Daoy (cell line): ENCODE data around the gene SRD5A2. TPM values are rescaled to one million over a fixed set of nuclear protein-coding genes. Genes with fewer than 3 reads are reported as not detected.
A peak's percentile ranks its signal among the peaks of the same experiment; 100 is the strongest.
"Not testable (repeated sequence)": the region's sequence is repeated elsewhere in the genome, so short reads cannot be mapped to it uniquely, and the experiment has no call there.

Experiments used
- DNase-seq: peaks from one replicate; pipeline ENCODE4 v3.0.0-alpha.2; 2015; ENCODE audit warnings: low read depth
- total RNA-seq: library from RNA; depleted of rRNA; stranded (reverse); fragments of >200 nt; shearing (Covaris generic); gene quantifications from 2 replicates; pipeline ENCODE4 v1.2.3, GENCODE V29; 2014

SRD5A2 gene
- total RNA-seq, 1 experiment from 2014 or later = not detected

DNA sequence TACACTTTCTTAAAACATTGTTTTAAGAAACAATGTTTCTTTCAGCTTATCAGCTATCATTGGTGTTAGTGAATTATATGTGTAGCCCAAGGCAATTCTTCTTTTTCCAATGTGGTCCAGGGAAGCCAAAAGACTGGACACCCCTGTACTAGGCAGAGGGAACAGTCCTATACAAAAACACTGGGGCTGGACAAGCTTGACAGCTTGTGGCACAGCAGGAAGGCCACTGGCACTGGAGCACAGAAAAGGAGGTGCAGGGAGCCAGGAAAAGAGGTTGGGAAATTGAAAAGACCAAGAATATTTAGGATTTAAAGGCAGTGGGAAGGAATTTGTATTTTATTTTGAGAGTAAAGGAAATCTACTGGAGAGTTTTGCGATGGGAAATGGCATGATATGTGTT is 47.7 kb downstream of the SRD5A2 start:
- no peak for DNase-seq

DNA sequence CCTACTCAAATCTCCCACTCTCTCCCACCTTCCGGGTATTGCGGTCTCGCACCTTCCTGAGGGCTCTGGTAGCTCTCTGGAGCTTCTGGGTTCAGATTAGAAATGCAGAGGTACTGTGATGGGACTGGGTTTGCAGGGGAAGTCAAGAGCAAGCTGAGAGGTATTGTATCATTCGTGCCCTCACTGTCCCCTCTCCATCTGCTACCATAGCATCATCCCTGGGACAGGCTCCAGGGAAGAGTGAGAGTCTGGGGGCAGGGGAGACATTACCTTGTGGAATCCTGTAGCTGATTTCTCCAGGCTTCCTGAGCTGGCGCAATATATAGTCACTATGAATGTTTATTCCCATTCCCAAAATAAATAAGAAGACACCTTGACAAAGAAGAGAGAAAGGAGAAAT is 49.6 kb downstream of the SRD5A2 start:
- no peak for DNase-seq

DNA sequence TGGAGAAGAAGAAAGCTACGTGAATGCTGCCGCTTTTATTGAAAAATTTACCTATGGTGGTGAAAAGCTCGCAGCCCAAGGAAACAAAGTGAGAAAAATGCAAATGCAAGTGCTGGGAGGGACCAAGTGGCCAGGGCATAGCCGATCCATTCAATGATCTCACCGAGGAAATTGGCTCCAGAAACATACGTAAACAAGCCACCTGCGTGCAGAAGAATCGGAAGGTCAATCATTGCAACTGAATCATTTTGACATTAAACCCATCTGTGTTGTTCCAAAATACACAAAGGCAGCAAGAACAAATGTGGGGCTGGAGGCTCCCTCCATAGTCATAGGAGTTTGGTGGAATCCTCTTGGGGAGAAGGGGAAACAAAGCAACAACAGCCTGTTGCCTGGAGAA is 51.5 kb downstream of the SRD5A2 start:
- DNase-seq = no peak

DNA sequence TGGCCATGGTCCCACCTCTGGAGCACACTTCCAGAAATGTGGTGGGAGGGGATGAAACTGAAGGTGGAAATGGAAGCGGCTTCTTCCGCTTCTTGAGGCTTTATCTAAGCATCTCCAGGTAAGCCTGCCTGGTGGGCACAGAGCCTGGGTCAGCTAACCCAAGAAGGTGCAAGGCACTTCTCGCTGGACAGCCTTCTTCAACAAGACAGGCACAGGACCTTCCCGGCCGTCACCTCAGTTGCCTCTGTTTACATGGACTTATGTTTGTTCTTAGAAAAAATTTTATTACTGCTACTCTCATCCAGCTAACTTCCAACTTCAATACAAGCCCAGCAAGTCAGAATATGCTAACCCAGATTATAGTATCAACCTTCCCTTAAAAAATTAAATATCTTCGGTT is 51.9 kb downstream of the SRD5A2 start:
- no peak for DNase-seq

DNA sequence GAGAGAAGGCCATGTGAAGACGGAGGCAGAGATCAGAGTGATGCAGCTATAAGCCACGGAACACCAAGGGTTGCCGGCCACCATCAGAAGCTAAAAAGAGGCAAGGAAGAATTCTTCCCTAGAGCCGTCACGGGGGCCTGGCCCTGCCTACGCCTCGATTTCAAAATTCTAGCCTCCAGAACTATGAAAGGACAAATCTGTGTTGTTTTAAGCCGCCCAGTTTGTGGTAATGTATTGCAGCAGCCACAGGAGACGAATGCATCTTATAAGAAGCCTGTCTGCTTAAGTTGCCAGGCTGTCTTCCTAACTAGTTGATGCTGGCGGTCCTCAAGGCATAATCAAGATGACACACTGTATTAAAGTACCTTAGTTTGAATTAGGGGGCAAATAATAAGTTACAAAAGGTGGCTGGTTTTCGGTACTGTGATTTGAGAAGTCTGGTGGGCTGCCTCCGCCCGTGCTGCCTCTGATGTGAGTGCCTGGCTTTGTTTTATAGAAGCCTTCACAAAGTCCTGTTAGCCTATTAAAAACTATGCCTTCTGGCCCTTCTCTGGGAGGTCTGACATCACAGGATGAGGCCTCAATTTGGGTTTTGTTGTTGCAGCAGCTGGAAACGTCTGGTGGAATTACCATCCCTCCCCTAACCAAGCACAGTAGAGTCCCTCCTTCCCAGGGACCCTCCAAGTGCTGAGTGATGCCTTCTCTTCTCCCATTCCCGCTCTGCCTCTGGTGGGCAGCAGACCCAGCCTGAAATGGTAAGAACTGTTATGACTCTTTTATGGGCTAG is 53.6 kb downstream of the SRD5A2 start:
- no peak for DNase-seq

DNA sequence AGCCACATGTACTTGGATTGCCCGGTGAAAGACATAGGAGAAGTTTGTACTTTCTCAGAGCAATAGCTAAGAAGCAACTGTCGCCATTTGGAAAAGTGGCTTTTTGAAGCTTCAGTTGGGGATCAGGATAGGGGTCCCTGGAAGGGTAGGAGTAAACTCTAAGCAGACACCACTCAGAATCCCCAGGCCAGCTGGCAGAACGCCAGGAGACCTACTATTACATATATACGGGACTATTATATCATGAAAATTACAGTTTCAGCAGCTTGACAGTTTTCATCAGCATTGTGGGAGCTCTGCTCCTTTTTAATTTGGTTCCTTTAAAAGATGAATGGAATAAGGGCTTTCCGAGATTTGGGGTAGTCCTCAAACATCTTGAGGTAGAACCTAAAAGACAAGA is 54.9 kb downstream of the SRD5A2 start:
- DNase-seq = no peak

DNA sequence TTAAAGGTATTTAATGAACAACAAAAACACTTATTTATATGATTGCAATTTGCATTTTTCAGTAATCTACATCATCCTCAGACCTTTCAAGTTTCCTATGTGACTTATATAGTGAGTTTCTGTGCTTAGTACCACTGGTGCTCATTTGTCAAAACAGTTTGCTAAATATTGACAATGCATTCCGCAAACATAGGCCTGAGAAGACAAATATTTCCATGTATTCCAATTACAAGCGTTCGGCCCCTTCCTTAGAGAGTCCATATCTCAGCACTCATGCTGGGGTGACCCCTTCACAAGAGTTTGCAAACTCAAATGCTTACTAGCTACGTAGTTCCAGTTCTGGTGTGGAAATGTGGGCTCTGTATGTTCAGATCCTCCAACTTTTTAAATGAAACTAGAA is 56.1 kb downstream of the SRD5A2 start:
- no peak for DNase-seq

DNA sequence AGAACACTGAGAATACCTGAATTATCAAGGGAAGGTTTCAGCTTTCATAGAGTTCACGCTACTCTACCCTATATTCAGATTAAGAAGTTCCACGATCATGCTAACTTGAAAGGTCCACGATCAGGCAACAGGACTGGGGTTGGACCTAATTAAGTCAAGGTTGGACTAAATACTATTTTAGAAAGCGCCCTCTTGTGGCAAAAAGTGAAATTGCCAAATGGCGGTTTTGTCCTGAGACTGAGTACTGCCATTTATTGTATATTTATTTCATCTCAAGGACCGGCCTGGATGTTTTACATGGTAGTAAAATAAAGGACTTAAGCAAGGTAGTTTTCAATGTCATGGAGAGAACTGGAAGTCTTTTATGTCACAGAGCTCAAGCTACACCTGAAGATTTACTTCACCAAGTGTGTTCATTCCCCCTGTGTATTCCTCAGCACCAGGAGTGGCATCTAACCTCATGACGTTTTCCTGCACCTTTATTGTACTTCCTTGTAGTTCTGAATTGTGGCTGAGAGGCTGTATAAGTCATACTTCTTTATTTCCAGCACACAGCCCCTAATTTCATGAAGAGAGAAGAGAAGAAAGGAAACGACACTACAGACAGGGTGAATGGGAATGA is 56.8 kb downstream of the SRD5A2 start:
- peak; percentile 37 for DNase-seq

DNA sequence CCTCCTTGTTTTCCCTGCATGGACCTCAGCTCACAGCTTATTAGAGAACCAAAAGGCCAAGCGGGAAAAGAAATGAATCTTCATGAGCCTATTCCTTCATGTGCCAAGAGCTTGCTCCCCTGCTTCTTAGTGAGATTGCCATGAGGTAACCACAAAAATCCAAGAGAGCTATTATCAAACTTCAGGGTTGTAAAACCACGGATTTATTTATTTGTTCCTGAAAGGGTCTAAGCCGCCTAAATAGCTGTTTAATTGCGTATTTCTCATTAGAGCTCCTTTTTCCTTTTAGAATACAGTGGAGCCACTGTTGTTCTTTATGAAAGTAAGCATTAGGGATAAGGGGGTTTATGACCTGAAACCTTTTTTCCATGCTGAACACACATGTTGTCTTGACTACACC is 58.0 kb downstream of the SRD5A2 start:
- no peak for DNase-seq

DNA sequence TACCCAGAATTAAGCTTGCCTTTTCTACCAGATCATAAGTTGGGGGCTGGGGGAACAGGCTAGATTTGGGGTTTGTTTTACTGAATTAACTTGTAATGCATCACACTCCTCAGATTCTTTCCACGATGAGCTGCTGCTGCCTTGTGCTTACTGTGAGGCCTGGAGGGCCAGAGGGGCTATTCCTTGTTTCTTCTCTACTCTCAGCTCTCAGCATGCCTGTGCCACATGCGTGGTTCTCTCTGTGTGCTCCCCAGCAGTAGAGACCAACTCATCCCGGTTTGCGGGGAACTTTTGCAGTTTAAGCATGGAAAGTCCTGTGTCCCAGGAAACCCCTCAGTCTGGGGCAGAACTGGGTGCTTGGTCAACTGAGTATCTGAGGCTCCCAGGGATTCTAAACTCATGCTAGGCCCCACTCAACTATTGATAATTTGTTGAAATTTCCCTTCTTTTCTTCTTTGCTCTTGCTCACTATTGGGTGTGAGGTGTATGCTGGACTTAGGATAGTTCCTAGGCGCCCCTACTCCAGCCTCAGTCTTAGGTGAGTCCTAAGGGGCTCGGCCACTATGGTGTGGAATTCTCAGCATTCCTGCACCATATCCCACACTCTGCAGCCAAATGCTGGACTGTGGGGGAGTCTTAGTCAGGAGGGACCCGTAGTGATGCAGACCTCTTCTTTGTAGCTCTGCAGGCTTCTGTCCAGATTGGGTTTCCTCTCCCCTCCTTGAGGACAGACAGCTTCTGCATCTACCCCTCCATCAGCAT is 63.1 kb downstream of the SRD5A2 start:
- DNase-seq = no peak

DNA sequence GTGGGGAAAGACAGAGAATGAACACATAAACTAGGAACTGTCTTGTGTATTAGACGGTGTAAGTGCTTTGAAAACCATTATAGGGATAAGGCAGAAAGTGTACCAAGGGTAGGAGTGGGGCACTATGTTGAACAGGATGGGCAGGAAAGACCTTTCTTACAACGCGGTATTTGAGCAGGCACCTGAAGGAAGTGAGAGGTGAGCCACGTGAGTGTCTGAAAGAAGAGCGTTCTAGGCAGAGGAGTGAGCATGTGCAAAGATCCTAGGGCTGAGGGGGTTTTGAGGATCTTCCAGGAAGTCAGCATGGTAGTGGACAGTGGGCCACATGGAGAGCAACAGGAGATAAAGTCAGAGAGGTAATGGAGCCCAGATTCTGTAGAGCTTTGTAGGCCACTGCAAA is 65.2 kb downstream of the SRD5A2 start:
- no peak for DNase-seq

DNA sequence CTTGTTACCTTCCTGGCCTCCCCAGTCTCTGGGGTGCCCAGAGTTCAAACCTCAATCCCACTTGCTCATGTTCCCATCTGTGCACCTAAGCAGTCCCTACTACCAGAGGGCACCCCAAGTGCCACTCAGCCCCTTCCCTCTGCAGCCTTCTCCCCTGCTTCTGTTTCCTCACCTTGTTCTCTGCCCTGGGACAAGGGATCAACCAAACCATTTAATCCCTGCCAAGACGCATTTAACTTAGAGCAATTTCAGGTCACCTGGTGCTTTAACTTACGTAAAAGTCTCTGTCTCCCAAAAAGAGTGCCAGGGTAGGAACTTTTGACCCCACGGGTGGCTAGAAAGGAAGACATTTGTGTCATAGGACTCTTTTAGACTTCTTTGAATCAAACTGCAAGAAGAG is 67.2 kb downstream of the SRD5A2 start:
- DNase-seq = no peak

DNA sequence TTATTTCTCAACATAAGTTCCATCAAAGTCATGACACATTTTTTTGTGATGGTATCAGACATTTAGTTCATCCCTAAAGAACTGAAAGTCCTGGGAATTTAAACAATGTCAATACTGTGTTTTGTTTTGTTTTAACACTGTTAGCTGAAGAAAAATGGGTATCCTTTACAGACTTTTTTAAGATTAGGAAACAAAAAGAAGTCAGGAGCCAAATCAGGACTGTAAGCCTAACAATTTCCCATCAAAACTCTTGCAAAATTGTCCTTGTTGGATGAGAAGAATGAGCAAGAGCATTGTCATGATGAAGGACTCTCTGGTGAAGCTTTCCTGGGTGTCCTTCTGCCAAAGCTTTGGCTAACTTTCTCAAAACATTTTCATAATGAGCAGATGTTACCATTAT is 69.4 kb downstream of the SRD5A2 start:
- no peak for DNase-seq

DNA sequence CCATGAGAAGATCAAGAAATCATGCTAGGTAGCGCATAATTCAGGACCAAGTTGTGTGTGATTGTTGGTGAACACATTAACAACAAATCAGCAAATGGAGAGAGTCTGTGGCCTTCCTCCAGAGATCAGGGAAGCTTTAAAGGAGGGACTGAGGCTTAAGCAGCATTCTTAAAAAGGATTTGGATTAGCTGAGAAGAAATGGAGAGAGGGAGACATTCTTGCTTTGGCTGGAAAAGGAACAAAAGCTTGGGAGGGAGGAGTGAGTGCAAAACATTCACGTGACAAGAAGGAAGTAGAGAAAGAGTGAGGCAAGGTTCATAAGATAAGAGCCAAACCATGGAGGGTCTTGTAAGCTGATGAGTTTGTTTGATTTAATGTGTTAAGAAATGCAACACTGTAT is 75.6 kb downstream of the SRD5A2 start:
- no peak for DNase-seq

DNA sequence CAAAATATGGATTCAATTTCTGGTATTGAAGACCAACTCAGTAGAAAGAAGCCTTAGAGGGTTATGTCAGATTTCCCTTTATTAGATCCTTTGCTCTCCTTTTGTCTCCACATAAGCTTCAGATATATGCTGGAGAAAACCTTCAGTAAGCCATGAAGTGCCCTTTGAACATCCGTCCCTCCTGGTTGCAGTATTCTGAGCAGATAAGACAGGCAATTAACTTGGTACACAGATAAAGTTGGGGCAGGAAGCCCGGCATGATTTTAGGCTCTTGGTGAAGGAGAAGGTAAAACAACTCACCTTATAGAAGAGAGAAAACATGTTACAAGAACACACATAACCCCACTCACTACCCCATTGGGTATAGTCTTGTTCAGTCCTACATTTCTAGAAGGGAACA is 76.4 kb downstream of the SRD5A2 start:
- no peak for DNase-seq

DNA sequence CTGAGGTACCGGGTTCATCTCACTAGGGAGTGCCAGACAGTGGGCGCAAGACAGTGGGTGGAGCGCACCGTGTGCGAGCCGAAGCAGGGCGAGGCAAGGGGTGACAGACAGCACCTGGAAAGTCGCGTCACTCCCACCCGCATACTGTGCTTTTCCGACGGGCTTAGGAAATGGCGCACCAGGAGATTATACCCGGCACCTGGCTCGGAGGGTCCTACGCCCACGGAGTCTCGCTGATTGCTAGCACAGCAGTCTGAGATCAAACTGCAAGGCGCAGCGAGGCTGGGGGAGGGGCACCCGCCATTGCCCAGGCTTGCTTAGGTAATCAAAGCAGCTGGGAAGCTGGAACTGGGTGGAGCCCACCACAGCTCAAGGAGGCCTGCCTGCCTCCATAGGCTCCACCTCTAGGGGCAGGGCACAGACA is 84.3 kb downstream of the SRD5A2 start:
- DNase-seq = not testable (repeated sequence)

DNA sequence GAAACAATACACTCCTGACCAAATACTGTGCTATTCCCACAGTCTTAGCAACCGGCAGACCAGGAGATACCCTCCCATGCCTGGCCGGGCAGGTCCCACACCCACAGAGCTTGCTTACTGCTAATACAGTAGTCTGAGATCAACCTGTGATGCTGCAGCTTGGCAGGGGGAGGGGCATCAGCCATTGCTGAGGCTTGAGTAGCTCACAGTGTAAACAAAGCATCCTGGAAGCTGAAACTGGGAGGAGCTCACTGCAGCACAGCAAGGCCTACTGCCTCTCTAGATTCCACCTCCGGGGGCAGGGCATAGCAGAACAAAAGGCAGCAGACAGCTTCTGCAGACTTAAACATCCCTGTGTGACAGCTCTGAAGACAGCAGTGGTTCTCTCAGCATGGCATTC is 91.4 kb downstream of the SRD5A2 start:
- DNase-seq = peak; percentile 22

DNA sequence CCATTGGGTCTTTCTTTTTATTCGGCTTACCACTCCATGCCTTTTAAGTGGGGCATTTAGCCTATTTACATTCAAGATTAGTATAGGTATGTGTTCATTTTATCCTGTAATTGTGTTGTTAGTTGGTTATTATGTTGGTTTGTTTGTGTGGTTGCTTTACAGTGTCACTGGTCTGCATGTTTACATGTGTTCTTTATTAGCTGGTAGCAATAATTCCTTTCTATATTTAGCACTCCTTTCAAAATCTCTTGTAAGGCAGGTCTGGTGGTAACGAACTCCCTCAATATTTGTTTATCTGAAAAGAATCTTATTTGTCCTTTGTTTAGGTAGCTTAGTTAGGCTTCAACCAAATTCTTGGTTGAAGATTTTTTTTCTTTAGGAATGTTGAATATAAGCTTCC is 97.5 kb downstream of the SRD5A2 start:
- DNase-seq = no peak

DNA sequence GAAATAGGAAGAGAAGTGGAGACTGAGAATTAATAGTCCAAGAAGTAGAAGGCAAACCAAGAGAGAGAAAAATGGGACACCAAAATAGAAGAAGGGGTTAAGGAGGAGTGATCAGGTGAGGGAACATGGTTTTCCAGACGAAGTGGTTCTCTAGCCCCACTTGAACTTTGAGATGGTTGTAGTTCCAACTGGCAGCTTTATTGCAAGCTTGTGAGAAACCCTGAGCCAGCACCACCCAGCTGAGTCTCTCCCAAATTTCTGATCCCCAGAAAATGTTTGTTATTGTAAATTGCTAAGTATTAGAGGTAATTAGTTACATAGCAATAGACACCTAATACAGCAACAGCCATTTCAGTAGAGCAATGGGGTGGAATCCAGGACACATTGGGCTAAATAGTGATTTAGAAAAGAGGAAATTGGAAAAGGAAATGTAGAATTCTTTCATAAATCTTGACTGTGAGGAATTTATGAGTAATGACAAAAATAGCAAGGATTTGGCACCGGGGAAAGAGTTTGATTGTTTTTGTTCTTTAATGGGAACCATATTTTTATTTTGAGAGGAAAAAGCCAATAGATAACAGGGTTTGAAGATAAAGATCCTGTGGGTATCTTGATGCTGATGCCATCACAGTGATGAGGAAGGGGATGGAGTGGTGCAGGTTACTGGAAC is 104.1 kb downstream of the SRD5A2 start:
- no peak for DNase-seq

DNA sequence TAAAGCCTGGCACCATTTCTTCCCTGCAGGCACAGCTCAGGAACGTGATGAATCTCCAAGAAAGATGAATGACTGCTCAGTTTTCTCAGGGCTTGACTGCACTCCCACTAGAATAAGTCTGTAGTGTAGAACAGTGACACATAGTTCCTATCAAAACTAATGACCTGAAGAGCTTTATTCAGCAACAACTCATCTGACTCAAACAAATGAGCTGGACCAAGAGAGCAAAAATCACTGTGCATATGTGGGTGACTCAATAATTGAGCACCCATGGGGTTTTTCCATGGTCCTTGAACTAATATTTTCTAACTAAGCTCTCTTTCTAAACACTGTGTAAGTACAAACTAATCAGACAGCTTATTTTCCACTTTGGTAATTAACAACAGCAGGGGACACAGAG is 105.0 kb downstream of the SRD5A2 start:
- peak; percentile 30 for DNase-seq

DNA sequence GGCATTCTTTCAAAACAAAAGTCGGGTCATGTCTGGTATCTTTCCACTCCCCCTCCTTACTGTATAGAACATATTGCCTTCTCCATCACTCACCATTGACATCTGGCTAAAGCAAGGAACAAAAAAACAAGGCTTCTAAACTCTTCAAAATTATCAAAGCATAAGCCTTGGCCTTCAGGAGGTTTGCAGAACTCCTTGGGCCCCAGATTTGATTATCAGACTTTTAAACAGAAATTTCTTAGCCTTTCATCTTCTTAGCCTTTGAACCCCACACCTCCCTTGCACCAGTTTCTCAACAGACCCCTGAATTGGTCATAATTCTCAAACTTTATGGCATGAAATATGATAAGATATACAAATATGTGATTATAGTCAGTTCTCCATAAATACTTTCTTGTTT is 106.4 kb downstream of the SRD5A2 start:
- DNase-seq = no peak
